ENCODE data around the gene ECI1. TPM values are rescaled to one million over a fixed set of nuclear protein-coding genes. Genes with fewer than 3 reads are reported as not detected.

Gene ECI1
- total and polyA plus RNA-seq, 2 of the 13 experiments (the other 11 are each of a cell fraction or from before 2014, with no cell fraction given), result 82.0 to 102 TPM

GRCh38 chr16:2194852-2195321 lies 56.5 kb downstream of the ECI1 start (continued):
- TF ChIP-seq PBX3 (CRISPR knock-in tag; IDR thresholded peaks at IDR 0.05; ENCODE audit: borderline replicate concordance) (no peak), ERF (CRISPR knock-in tag; IDR thresholded peaks at IDR 0.05) (no peak), SALL1 (CRISPR knock-in tag; IDR thresholded peaks at IDR 0.05) (0 out of 2 replicates have a peak, but pooled peaks have one; percentile 13), TEAD3 (CRISPR knock-in tag; optimal IDR thresholded peaks at IDR 0.05; ENCODE audit: borderline replicate concordance) (no peak), PCBP2 (optimal IDR thresholded peaks at IDR 0.05; ENCODE audit: low read depth, low read length, poor library complexity, severe bottlenecking) (no peak), HOXA7 (CRISPR knock-in tag; IDR thresholded peaks at IDR 0.05) (no peak), ARHGAP35 (CRISPR knock-in tag; IDR thresholded peaks at IDR 0.05; ENCODE audit: borderline replicate concordance) (no peak), NR0B2 (CRISPR knock-in tag; IDR thresholded peaks at IDR 0.05) (no peak), MEIS1 (CRISPR knock-in tag; IDR thresholded peaks at IDR 0.05; ENCODE audit: borderline replicate concordance) (no peak), ZNF781 (CRISPR knock-in tag; IDR thresholded peaks at IDR 0.05; ENCODE audit: borderline replicate concordance, not compliant biosample characterization) (no peak), ARID4A (CRISPR knock-in tag; IDR thresholded peaks at IDR 0.05; ENCODE audit: borderline replicate concordance) (no peak), PCBP1 (IDR thresholded peaks at IDR 0.05; ENCODE audit: borderline replicate concordance, low read depth, low read length) (peak; percentile 27; the same call in 1 of the 2 replicates), RBM22 (optimal IDR thresholded peaks at IDR 0.05; ENCODE audit: low read length) (no peak), ZNF720 (CRISPR knock-in tag; IDR thresholded peaks at IDR 0.05) (no peak), ZSCAN20 (CRISPR knock-in tag; IDR thresholded peaks at IDR 0.05; ENCODE audit: borderline replicate concordance) (no peak), TGIF2 (CRISPR knock-in tag; IDR thresholded peaks at IDR 0.05) (no peak)
- TF ChIP-seq, protein P1, sequence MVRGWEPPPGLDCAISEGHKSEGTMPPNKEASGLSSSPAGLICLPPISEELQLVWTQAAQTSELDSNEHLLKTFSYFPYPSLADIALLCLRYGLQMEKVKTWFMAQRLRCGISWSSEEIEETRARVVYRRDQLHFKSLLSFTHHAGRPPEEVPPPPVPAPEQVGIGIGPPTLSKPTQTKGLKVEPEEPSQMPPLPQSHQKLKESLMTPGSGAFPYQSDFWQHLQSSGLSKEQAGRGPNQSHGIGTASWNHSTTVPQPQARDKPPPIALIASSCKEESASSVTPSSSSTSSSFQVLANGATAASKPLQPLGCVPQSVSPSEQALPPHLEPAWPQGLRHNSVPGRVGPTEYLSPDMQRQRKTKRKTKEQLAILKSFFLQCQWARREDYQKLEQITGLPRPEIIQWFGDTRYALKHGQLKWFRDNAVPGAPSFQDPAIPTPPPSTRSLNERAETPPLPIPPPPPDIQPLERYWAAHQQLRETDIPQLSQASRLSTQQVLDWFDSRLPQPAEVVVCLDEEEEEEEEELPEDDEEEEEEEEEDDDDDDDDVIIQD (CRISPR knock-in tag; IDR thresholded peaks at IDR 0.05; ENCODE audit: low read depth), result no peak
- TF ChIP-seq, protein P2, sequence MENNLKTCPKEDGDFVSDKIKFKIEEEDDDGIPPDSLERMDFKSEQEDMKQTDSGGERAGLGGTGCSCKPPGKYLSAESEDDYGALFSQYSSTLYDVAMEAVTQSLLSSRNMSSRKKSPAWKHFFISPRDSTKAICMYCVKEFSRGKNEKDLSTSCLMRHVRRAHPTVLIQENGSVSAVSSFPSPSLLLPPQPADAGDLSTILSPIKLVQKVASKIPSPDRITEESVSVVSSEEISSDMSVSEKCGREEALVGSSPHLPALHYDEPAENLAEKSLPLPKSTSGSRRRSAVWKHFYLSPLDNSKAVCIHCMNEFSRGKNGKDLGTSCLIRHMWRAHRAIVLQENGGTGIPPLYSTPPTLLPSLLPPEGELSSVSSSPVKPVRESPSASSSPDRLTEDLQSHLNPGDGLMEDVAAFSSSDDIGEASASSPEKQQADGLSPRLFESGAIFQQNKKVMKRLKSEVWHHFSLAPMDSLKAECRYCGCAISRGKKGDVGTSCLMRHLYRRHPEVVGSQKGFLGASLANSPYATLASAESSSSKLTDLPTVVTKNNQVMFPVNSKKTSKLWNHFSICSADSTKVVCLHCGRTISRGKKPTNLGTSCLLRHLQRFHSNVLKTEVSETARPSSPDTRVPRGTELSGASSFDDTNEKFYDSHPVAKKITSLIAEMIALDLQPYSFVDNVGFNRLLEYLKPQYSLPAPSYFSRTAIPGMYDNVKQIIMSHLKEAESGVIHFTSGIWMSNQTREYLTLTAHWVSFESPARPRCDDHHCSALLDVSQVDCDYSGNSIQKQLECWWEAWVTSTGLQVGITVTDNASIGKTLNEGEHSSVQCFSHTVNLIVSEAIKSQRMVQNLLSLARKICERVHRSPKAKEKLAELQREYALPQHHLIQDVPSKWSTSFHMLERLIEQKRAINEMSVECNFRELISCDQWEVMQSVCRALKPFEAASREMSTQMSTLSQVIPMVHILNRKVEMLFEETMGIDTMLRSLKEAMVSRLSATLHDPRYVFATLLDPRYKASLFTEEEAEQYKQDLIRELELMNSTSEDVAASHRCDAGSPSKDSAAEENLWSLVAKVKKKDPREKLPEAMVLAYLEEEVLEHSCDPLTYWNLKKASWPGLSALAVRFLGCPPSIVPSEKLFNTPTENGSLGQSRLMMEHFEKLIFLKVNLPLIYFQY (CRISPR knock-in tag; IDR thresholded peaks at IDR 0.05; ENCODE audit: borderline replicate concordance), result no peak

All from HepG2 (cell line).